Measurements from ENCODE around the gene NME3.

Gene NME3

DNA sequence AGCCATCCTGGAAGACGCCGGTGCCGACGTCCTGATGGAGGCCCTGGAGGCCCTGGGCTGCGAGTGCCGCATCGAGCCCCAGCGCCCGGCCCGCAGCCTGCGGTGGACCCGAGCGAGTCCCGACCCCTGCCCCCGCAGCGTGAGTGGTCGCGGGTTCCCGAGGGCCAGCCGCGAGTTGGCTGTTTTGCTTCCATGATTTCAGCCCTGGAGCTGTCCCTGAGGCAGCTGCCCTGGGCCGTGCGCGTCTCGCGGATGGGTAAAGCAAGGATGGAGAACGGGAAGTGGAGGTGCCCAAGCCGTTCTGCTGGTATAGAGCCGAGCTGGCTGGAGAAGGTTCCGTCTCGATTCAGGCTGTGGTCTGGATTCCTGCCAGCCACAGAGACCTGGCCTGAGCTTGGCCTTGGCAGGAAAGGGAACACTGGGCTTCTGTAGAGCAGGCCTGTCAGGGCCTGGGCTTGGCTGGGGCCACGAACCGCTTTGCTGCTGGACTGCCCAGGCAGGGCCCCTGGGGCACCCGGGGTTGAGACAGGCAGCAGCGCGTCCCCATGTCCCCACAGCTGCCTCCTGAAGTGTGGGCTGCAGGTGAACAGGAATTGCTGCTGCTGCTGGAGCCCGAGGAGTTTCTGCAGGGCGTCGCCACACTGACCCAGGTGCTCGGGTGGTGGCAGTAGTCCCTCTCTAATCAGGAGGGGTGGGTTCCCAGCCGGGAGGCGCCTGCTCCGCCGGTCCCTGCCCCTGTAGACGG lies 2.5 kb upstream of the NME3 start:
- DNase-seq (ENCODE audit: low spot score) = no peak
- in situ Hi-C loops (cut with MboI; ENCODE audit: low sequenced_read_pairs, unreplicated experiment) = no loop called here
- TF ChIP-seq, protein P1, sequence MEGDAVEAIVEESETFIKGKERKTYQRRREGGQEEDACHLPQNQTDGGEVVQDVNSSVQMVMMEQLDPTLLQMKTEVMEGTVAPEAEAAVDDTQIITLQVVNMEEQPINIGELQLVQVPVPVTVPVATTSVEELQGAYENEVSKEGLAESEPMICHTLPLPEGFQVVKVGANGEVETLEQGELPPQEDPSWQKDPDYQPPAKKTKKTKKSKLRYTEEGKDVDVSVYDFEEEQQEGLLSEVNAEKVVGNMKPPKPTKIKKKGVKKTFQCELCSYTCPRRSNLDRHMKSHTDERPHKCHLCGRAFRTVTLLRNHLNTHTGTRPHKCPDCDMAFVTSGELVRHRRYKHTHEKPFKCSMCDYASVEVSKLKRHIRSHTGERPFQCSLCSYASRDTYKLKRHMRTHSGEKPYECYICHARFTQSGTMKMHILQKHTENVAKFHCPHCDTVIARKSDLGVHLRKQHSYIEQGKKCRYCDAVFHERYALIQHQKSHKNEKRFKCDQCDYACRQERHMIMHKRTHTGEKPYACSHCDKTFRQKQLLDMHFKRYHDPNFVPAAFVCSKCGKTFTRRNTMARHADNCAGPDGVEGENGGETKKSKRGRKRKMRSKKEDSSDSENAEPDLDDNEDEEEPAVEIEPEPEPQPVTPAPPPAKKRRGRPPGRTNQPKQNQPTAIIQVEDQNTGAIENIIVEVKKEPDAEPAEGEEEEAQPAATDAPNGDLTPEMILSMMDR (IDR thresholded peaks at IDR 0.05; ENCODE audit: borderline replicate concordance, control extremely low read depth, extremely low read depth, insufficient read depth, missing control alignments) = no peak

DNA sequence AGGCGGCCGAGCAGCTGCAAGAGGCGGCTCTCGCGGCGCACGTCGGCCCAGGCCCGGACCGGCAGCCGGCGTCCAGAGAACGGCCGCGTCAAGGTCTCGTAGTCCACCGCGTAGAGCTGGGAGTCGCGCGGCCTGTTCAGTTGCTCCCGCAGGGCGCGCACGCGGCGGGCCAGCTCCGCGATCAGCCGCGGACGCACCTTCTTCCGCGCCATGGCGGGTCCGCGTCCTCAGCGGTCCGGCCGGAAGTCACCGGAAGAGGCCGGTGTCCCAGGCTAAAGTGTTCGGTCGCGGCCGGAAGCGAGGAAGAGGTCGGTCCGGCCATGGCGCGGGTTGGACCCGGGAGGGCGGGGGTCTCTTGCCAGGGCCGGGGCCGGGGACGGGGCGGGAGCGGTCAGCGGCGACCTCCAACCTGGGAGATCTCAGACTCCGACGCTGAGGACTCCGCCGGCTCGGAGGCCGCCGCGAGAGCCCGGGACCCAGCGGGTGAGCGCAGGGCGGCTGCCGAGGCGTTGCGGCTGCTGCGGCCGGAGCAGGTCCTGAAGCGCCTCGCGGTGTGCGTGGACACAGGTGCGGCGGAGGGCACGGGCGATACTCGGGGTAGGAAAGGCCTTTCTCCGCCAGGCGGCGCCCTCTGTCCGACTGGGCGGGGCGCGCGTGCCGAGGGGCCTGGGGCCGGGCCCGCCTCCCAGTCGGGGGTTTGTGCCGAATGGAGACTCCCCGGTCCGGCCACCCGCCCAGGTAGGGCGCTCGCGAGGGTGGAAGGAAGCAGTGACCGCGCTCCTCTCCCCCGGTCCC lies 1.8 kb upstream of the NME3 start, which contains the start of gene MRPS34:
Gene MRPS34 (minus strand): TSS at position 227 of the 795 bp plus-strand sequence. CDS start 15 bp downstream, at position 212.
- TF ChIP-seq, protein P1 (IDR thresholded peaks at IDR 0.05; ENCODE audit: borderline replicate concordance, control extremely low read depth, extremely low read depth, insufficient read depth, missing control alignments) = peak; percentile 90
- in situ Hi-C loops (cut with MboI; ENCODE audit: low sequenced_read_pairs, unreplicated experiment) = no loop called here

DNA sequence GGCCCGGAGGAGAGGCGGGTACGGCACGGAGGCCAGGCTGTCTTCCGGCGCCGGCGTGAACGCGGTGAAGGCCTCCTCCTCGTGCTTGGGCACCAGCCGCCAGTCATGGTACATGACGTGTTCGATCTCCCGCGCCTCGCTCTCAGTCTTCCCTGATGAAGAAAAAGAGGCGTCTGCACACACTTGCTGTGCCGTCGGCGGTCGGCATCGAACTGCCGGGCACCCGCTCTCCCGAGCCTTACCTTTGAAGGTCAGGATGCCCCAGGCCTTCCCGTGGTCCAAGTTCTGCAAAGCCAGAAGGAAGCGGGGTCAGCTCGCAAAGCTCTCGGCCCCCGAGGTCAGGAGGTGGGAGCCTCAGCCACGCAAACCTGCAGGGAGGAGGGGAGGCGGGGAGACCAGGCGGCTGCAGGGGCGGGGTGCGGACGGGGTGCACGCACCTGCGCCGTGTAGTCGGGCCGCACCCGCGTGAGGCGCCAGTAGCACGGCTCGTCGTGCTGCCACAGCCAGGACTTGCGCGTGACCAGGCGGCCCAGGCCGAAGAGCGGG lies 1.1 kb upstream of the NME3 start, which contains the start of gene EME2:
Gene EME2 (plus strand): TSS at position 449 of the 546 bp plus-strand sequence. CDS start 418 bp downstream, outside the sequence.
- TF ChIP-seq, protein P1 (IDR thresholded peaks at IDR 0.05; ENCODE audit: borderline replicate concordance, control extremely low read depth, extremely low read depth, insufficient read depth, missing control alignments) = no peak
- in situ Hi-C loops (cut with MboI; ENCODE audit: low sequenced_read_pairs, unreplicated experiment) = no loop called here
- no peak for DNase-seq (ENCODE audit: low spot score)

More for the DNA sequence above, 1.8 kb upstream of the NME3 start, which contains the start of gene MRPS34:
- DNase-seq (ENCODE audit: low spot score) = peak; percentile 89

DNA sequence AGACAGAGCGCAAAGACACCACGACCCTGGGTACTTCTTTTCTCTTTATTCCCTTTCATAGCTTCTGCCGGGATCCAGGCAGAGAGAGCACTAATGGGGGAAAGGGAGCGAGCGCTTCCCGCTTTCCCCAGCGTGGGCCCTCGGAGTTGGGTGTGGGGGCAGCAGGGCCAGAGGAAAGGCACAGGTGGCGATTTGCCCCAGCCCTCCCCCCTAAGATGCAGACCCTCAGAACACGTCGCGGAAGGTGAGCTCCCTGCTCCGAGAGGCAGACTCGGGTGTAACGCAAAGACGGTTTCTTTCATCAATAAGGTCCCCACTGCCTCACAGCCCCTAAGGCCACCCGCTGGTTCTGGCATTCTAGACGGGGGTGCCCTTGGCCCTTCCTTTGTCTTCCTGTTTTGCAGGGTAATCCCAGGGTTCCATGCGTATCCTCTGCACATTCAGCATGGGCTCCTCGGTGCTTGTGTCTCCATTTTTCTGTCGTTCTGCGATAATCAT lies 570 bp upstream of the NME3 start:
- DNase-seq (ENCODE audit: low spot score) = no peak
- in situ Hi-C loops (cut with MboI; ENCODE audit: low sequenced_read_pairs, unreplicated experiment) = no loop called here

DNA sequence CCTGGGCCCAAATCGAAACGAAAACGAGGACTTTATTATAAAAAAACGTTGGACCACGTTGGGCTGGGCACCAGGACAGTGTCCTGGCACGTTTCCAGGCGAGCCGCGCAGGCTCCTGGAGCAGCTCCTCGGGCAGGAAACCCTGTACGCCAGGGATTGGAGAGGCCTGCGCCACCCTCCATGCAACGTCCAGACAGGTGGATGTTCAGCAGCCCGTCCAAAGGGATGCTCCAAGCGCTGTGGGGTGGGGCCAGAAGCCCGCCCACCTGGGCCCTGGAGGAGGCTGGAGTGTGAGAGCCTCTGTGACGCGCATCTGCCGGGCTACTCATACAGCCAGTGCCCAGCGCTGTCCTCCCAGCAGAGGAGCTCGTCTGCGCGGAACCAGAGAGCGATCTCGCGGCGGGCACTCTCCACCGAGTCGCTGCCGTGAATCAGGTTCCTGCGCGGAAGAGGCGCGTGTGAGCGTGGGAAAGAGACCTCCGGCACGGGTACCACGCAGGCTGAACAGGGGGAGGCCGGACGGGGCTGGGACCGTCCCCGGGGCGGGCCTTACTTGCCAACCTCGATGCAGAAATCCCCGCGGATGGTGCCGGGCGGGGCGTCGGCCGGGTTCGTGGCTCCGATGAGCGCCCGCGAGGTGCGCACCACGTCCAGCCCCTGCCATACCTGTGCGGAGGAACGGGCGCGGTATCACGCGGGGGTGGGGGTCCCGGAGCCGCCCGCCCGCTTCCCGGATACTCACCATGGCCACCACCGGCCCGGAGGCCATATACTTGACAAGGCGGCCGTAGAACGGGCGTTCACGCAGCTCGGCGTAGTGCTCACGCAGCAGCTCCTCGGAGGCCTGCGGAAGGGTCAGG lies 785 bp downstream of the NME3 start:
- in situ Hi-C loops (cut with MboI; ENCODE audit: low sequenced_read_pairs, unreplicated experiment) = no loop called here
- TF ChIP-seq, protein P1 (IDR thresholded peaks at IDR 0.05; ENCODE audit: borderline replicate concordance, control extremely low read depth, extremely low read depth, insufficient read depth, missing control alignments) = no peak
- peak; percentile 81 for DNase-seq (ENCODE audit: low spot score)

More for the DNA sequence above, 570 bp upstream of the NME3 start:
- TF ChIP-seq, protein P1 (IDR thresholded peaks at IDR 0.05; ENCODE audit: borderline replicate concordance, control extremely low read depth, extremely low read depth, insufficient read depth, missing control alignments) = no peak
